ENCODE measurements around the gene ACOXL. TPM values are rescaled to one million over a fixed set of nuclear protein-coding genes. Genes with fewer than 3 reads are reported as not detected.

Gene ACOXL
- total RNA-seq, 2 experiments from 2014 or later: 0.20 to 0.96 TPM

DNA sequence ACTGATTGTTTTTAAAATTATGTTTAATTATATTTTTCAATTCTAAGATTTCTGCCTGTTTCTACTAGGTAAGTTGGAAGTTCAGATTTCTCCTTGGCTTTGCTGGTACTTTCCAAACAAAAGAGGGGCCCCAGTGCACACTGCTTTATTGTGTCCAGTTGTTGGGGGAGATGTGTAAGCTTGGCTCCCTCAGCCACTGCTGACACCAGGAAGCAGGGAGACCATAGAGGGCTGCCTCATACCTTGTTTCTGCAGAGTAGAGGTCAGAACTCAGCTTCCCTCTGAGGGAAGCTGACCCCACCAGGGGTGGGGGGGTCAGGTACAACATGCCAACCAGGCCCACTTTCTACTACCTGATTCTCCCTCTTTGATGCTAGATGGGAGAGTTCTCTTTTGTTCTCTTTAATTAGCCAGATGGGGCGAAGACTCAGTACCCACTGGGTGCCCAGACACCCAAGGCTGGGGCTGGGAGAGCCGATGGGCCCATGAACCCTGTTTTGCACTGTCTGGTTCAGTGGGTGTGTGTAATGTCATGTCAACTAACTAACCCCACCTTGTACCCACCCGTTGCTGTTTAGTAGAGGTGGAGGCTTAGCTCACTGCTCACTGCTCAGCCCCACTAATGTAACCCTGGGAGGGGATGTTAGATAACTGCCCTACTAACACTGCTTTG, 403.0 kb downstream of the ACOXL start:
- CTCF ChIA-PET: no interaction called here

GRCh38 chr2:111135910-111136297, 403.5 kb downstream of the ACOXL start:
- ATAC-seq (no peak), DNase-seq (no peak)
- H3K4me1 Mint-ChIP-seq: peaks cover 3% of the 10 kb centered on the region
- CTCF ChIA-PET: interaction anchor here (1.3 kb wide), 1 partner anchor 10 kb away, joined by 3 read pairs; no protein-coding TSS in a partner anchor
- peaks cover 12% of the 10 kb centered on the region for H3K36me3 Mint-ChIP-seq
- H3K9me3 Mint-ChIP-seq (ENCODE audit: low read depth): no peaks in the 10 kb centered on the region
- no peaks in the 10 kb centered on the region for H3K27me3 Mint-ChIP-seq
- H3K4me3 Mint-ChIP-seq: no peak overlapping the region
- H3K27ac Mint-ChIP-seq: no peak overlapping the region

More for the DNA sequence above, 403.0 kb downstream of the ACOXL start:
- H3K36me3 Mint-ChIP-seq: peaks cover 10% of the 10 kb centered on the region
- DNase-seq (no peak), ATAC-seq (no peak)
- H3K27me3 Mint-ChIP-seq: no peaks in the 10 kb centered on the region
- H3K4me1 Mint-ChIP-seq: peaks cover 3% of the 10 kb centered on the region
- no peak overlapping the region for H3K27ac Mint-ChIP-seq
- H3K9me3 Mint-ChIP-seq (ENCODE audit: low read depth): no peaks in the 10 kb centered on the region
- no peak overlapping the region for H3K4me3 Mint-ChIP-seq

DNA sequence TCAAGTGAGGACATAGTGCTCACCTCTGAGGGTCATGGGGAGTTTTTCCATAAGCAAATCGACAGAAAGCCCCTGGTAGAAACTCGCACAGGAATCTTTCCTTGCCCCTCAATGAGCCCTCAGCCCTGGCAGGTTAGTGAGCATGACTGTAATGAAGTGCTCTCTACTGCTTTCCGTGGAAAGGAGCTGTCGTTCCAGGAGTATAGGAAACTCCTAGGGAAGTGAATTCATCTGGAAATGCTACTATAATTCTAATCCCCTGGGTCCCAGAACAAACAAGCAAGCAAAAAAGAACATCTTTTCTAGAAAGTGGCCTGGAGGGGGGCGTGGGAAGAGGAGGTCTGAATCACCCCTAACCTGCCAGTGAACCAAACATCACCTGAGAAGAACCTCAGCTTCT, 406.5 kb downstream of the ACOXL start:
- peaks cover 12% of the 10 kb centered on the region for H3K36me3 Mint-ChIP-seq
- H3K27ac Mint-ChIP-seq: no peak overlapping the region
- no peak overlapping the region for H3K4me3 Mint-ChIP-seq
- no peaks in the 10 kb centered on the region for H3K27me3 Mint-ChIP-seq
- ATAC-seq (no peak), DNase-seq (no peak)
- no peaks in the 10 kb centered on the region for H3K9me3 Mint-ChIP-seq (ENCODE audit: low read depth)
- CTCF ChIA-PET: no interaction called here
- peaks cover 10% of the 10 kb centered on the region for H3K4me1 Mint-ChIP-seq

- Mint-ChIP-seq H3K9me3 (ENCODE audit: low read depth) (no peaks in the 10 kb centered on the region), H3K27me3 (no peaks in the 10 kb centered on the region), H3K27ac (no peak overlapping the region), H3K36me3 (peaks cover 12% of the 10 kb centered on the region), H3K4me3 (no peak overlapping the region), H3K4me1 (peaks cover 10% of the 10 kb centered on the region)
- DNase-seq (no peak), ATAC-seq (no peak)
- CTCF ChIA-PET: no interaction called here
These were observed 407.4 kb downstream of the ACOXL start for GRCh38 chr2:111139637-111140317.

GRCh38 chr2:111140815-111141214, 408.4 kb downstream of the ACOXL start:
- H3K9me3 Mint-ChIP-seq (ENCODE audit: low read depth): no peaks in the 10 kb centered on the region
- H3K27ac Mint-ChIP-seq: no peak overlapping the region
- ATAC-seq (no peak), DNase-seq (no peak)
- peaks cover 12% of the 10 kb centered on the region for H3K36me3 Mint-ChIP-seq
- H3K4me1 Mint-ChIP-seq: peaks cover 12% of the 10 kb centered on the region
- H3K4me3 Mint-ChIP-seq: no peak overlapping the region
- H3K27me3 Mint-ChIP-seq: no peaks in the 10 kb centered on the region
- CTCF ChIA-PET: no interaction called here

- CTCF ChIA-PET: no interaction called here
- H3K36me3 Mint-ChIP-seq: peaks cover 12% of the 10 kb centered on the region
- no peaks in the 10 kb centered on the region for H3K27me3 Mint-ChIP-seq
- DNase-seq (no peak), ATAC-seq (no peak)
- no peaks in the 10 kb centered on the region for H3K9me3 Mint-ChIP-seq (ENCODE audit: low read depth)
- no peak overlapping the region for H3K27ac Mint-ChIP-seq
- H3K4me1 Mint-ChIP-seq: peaks cover 12% of the 10 kb centered on the region
- no peak overlapping the region for H3K4me3 Mint-ChIP-seq
These were observed 409.7 kb downstream of the ACOXL start for GRCh38 chr2:111142101-111142500.

DNA sequence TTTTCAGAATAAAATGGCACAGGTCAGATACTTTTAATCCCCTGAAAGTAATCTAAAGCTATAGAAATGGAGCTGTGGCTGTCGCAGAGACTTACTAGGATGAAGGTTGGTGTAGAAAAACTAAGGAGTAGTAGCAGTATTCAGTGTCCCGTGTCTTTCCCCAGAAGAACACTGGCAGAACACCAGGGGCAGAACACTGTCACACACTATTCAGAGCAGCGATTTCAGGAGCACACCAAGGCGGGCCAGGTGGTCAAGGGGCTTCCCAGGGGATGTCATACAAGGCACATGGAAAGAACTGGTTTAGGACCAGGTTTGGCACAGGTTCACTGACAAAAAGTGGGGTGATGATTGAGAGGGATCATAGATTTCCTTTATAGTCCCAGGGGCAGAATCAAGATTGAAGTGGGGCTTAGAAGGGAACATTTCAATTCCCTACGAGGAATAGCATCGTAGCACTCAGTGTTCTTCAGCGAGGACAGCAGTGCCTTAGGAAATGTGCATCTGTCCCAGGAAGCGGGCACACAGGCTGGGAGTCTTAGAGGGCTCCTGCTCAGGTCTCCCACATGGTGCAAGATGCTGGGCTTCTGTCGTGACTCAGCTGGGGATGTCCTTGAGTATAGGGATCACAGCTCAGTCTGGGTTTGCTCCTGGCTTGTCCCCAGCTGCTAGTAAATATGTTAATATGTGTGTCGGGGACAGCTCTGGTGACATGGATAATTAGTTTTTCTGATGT, 410.9 kb downstream of the ACOXL start:
- Mint-ChIP-seq H3K27me3 (no peaks in the 10 kb centered on the region), H3K36me3 (peaks cover 12% of the 10 kb centered on the region), H3K4me3 (no peak overlapping the region), H3K9me3 (ENCODE audit: low read depth) (no peaks in the 10 kb centered on the region), H3K4me1 (peaks cover 12% of the 10 kb centered on the region), H3K27ac (no peak overlapping the region)
- ATAC-seq (no peak), DNase-seq (no peak)
- CTCF ChIA-PET: interaction anchor here (1.4 kb wide), 1 partner anchor 19 kb away, joined by 5 read pairs; no protein-coding TSS in a partner anchor

GRCh38 chr2:111143843-111144198, 411.4 kb downstream of the ACOXL start:
- ATAC-seq: no peak
- no peaks in the 10 kb centered on the region for H3K9me3 Mint-ChIP-seq (ENCODE audit: low read depth)
- H3K4me1 Mint-ChIP-seq: peaks cover 12% of the 10 kb centered on the region
- H3K27me3 Mint-ChIP-seq: no peaks in the 10 kb centered on the region
- H3K36me3 Mint-ChIP-seq: peaks cover 12% of the 10 kb centered on the region
- H3K4me3 Mint-ChIP-seq: no peak overlapping the region
- H3K27ac Mint-ChIP-seq: no peak overlapping the region
- DNase-seq: no peak
- CTCF ChIA-PET: interaction anchor here (1.4 kb wide), 1 partner anchor 19 kb away, joined by 5 read pairs; no protein-coding TSS in a partner anchor

- no peaks in the 10 kb centered on the region for H3K27me3 Mint-ChIP-seq
- no peaks in the 10 kb centered on the region for H3K9me3 Mint-ChIP-seq (ENCODE audit: low read depth)
- DNase-seq (no peak), ATAC-seq (no peak)
- H3K36me3 Mint-ChIP-seq: peaks cover 9% of the 10 kb centered on the region
- H3K4me1 Mint-ChIP-seq: peaks cover 12% of the 10 kb centered on the region
- CTCF ChIA-PET: interaction anchor here (1.5 kb wide), 1 partner anchor 9 kb away, joined by 3 read pairs; no protein-coding TSS in a partner anchor
- no peak overlapping the region for H3K4me3 Mint-ChIP-seq
- no peak overlapping the region for H3K27ac Mint-ChIP-seq
These were observed 412.9 kb downstream of the ACOXL start for GRCh38 chr2:111145103-111145760.

GRCh38 chr2:111145951-111146350, 413.6 kb downstream of the ACOXL start:
- no peak for DNase-seq
- no peak for ATAC-seq
- H3K4me3 Mint-ChIP-seq: no peak overlapping the region
- H3K4me1 Mint-ChIP-seq: peaks cover 12% of the 10 kb centered on the region
- H3K36me3 Mint-ChIP-seq: peaks cover 2% of the 10 kb centered on the region
- CTCF ChIA-PET: interaction anchor here (1.5 kb wide), 1 partner anchor 9 kb away, joined by 3 read pairs; no protein-coding TSS in a partner anchor
- H3K27me3 Mint-ChIP-seq: no peaks in the 10 kb centered on the region
- H3K27ac Mint-ChIP-seq: no peak overlapping the region
- no peaks in the 10 kb centered on the region for H3K9me3 Mint-ChIP-seq (ENCODE audit: low read depth)

- DNase-seq (no peak), ATAC-seq (no peak)
- Mint-ChIP-seq H3K27ac (no peak overlapping the region), H3K9me3 (ENCODE audit: low read depth) (no peaks in the 10 kb centered on the region), H3K36me3 (peaks cover 8% of the 10 kb centered on the region), H3K27me3 (no peaks in the 10 kb centered on the region), H3K4me1 (peaks cover 2% of the 10 kb centered on the region), H3K4me3 (no peak overlapping the region)
- CTCF ChIA-PET: interaction anchor here (1.1 to 1.2 kb wide), 2 partner anchors 24 to 31 kb away, joined by 3 to 4 read pairs; no protein-coding TSS in a partner anchor
These were observed 416.0 kb downstream of the ACOXL start for GRCh38 chr2:111148225-111148873.

- no peak for ATAC-seq
- H3K4me1 Mint-ChIP-seq: peaks cover 2% of the 10 kb centered on the region
- no peak overlapping the region for H3K27ac Mint-ChIP-seq
- H3K4me3 Mint-ChIP-seq: no peak overlapping the region
- CTCF ChIA-PET: interaction anchor here (1.1 kb wide), 1 partner anchor 23 kb away, joined by 3 read pairs; no protein-coding TSS in a partner anchor
- peaks cover 11% of the 10 kb centered on the region for H3K36me3 Mint-ChIP-seq
- H3K27me3 Mint-ChIP-seq: no peaks in the 10 kb centered on the region
- no peak for DNase-seq
- H3K9me3 Mint-ChIP-seq (ENCODE audit: low read depth): no peaks in the 10 kb centered on the region
These were observed 416.6 kb downstream of the ACOXL start for GRCh38 chr2:111148925-111149324.

Data from activated CD8-positive, alpha-beta memory T cell treated with anti-CD3 and anti-CD28 coated beads, Interleukin-2, amount 10 ng/mL, durations not matched to agents 7 days and 5 days (primary cell).